NB4 (cell line): ENCODE results near the gene SORBS1.

Source experiments
- CTCF ChIP-seq: IDR thresholded peaks from one replicate; pipeline ENCODE4 v1.5.1; 2012; ENCODE audit warnings: low read depth, low read length
- TF ChIP-seq, protein P1 (sequence below): IDR thresholded peaks from 2 replicates; pipeline ENCODE4 v1.6.1; 2011; ENCODE audit warnings: low read depth, low read length

DNA sequence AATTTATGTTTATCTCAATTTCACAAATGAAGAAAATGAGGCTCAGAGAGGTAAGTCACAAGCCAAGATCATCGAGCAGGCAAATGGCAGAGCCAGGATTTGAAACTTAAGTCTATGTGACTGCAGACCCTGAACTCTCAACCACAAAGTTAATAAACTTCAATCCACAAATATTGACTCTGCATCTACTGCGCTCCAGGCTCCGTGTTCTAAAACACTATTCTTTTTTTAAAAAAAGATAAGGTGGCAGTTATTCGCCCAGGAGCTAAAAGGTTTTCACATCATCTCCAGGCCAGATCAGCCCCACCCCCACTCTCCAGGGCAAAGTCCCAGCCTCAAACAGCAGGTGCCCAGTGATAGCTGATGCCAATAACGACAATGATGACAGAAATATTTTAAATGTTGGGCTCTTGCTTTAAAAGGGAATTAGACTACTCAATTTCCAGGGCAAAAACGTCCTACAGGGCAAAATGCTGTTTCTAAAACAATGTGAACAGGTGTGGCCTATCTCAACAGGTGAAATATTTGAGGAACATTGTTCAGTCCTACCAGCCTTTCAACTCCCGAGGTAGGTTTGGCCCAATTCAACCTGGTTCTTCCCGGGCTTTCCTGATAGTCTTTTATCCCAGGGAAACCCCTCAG, 85.2 kb downstream of the SORBS1 start:
- no peak for TF ChIP-seq CTCF
- TF ChIP-seq, protein P1, sequence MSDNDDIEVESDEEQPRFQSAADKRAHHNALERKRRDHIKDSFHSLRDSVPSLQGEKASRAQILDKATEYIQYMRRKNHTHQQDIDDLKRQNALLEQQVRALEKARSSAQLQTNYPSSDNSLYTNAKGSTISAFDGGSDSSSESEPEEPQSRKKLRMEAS: no peak
